ENCODE data around the gene RASIP1. TPM values are rescaled to one million over a fixed set of nuclear protein-coding genes. Genes with fewer than 3 reads are reported as not detected.
A peak's percentile ranks its signal among the peaks of the same experiment; 100 is the strongest.
"Not testable (repeated sequence)": the region's sequence is repeated elsewhere in the genome, so short reads cannot be mapped to it uniquely, and the experiment has no call there.

Gene RASIP1
- total RNA-seq, 4 donors from 2014 or later = 1.8 to 6.6 (median 3.4) TPM

GRCh38 chr19:48718711-48719231 lies 21.6 kb downstream of the RASIP1 start:
- no peak for DNase-seq
- TF ChIP-seq CTCF (IDR thresholded peaks at IDR 0.05) = no peak
- TF ChIP-seq POLR2A (IDR thresholded peaks at IDR 0.05) = no peak
- no peaks in the 10 kb centered on the region for H3K9me3 ChIP-seq
- no peak overlapping the region for H3K27ac ChIP-seq
- H3K4me1 ChIP-seq = peaks cover 0 to 37% (median 8%) of the 10 kb centered on the region in 4 donors
- H3K36me3 ChIP-seq = no peaks in the 10 kb centered on the region
- no peak overlapping the region for H3K4me3 ChIP-seq
- H3K27me3 ChIP-seq = no peaks in the 10 kb centered on the region

GRCh38 chr19:48718106-48718505 lies 22.3 kb downstream of the RASIP1 start:
- not testable (repeated sequence) for H3K27ac ChIP-seq, H3K36me3 ChIP-seq, H3K9me3 ChIP-seq, DNase-seq, H3K27me3 ChIP-seq, H3K4me3 ChIP-seq
- H3K4me1 ChIP-seq = peaks cover 0 to 44% (median 14%) of the 10 kb centered on the region in 4 donors

- Histone ChIP-seq H3K9me3 (no peaks in the 10 kb centered on the region), H3K27me3 (no peaks in the 10 kb centered on the region), H3K4me3 (peak overlapping the region in 2 of 4 donors; percentile 21 to 24), H3K27ac (peak overlapping the region in 2 of 4 donors; percentile 48 to 87), H3K36me3 (no peaks in the 10 kb centered on the region), H3K4me1 (peaks cover 0 to 49% (median 14%) of the 10 kb centered on the region in 4 donors)
- no peak for TF ChIP-seq CTCF (IDR thresholded peaks at IDR 0.05)
- no peak for TF ChIP-seq POLR2A (IDR thresholded peaks at IDR 0.05)
- peak in 1 of 3 donors; percentile 56 for DNase-seq
These were observed 23.7 kb downstream of the RASIP1 start for GRCh38 chr19:48716562-48717291.

- DNase-seq = peak in 1 of 3 donors; percentile 61
- Histone ChIP-seq H3K27me3 (no peaks in the 10 kb centered on the region), H3K36me3 (no peaks in the 10 kb centered on the region), H3K4me1 (peaks cover 0 to 49% (median 14%) of the 10 kb centered on the region in 4 donors), H3K9me3 (no peaks in the 10 kb centered on the region), H3K4me3 (peak overlapping the region in 2 of 4 donors; percentile 62), H3K27ac (peak overlapping the region; percentile 77 to 93 (median 86))
- no peak for TF ChIP-seq POLR2A (IDR thresholded peaks at IDR 0.05)
- no peak for TF ChIP-seq CTCF (IDR thresholded peaks at IDR 0.05)
These were observed 24.7 kb downstream of the RASIP1 start for GRCh38 chr19:48715681-48716171.

GRCh38 chr19:48714759-48715675 lies 25.4 kb downstream of the RASIP1 start:
- H3K4me3 ChIP-seq = peak overlapping the region; percentile 62 to 72 (median 62)
- H3K36me3 ChIP-seq = no peaks in the 10 kb centered on the region
- peak overlapping the region; percentile 77 to 93 (median 86) for H3K27ac ChIP-seq
- H3K4me1 ChIP-seq = peaks cover 0 to 45% (median 14%) of the 10 kb centered on the region in 4 donors
- no peak for TF ChIP-seq CTCF (IDR thresholded peaks at IDR 0.05)
- peak in 1 of 2 donors; percentile 4 for TF ChIP-seq POLR2A (IDR thresholded peaks at IDR 0.05)
- DNase-seq = peak in 2 of 3 donors; percentile 74 to 76
- H3K27me3 ChIP-seq = no peaks in the 10 kb centered on the region
- H3K9me3 ChIP-seq = no peaks in the 10 kb centered on the region

Measured in Peyer's patch (tissue), 4 donors.